Measurements from ENCODE around the gene OR1L6. TPM values are rescaled to one million over a fixed set of nuclear protein-coding genes. Genes with fewer than 3 reads are reported as not detected.

The OR1L6 gene
- total and polyA plus RNA-seq, 11 donors: not detected

DNA sequence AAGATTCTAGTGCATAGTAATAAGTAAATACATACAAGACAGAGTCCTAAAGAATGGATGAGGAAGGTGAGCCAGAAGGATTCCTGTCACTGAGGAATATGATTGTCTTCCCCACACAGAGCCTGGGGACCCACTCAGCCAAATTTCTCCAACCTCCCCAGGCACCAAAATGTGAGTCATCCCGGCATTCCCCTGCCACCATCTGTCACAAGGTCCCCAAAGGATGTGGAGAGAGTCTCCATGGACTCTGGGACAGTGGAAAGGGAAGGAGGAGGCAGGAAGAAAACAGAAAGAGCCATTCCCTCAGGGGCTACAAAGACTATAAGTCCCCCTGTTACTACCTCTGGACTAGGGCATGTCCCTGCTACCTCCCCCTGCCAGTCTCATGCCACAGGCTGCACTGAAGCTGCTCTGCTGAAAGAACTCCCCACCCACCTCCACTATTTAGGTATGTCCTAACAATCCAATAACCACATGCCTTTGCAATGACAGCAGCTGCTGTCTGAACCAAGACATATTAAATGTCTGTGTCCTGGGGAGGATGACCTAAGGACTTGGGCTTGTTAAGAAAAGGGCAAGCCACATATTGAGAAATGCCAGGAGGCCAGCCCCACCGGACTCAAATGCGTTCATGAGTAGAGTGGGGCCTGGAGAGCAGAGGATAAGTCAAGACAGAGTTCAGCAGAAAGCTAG is 36.0 kb downstream of the OR1L6 start:
- Histone ChIP-seq H3K36me3 (no peaks in the 10 kb centered on the region), H3K4me1 (no peaks in the 10 kb centered on the region), H3K9me3 (peaks cover 0 to 13% (median 0%) of the 10 kb centered on the region in 12 donors), H3K4me3 (no peak overlapping the region), H3K27me3 (no peaks in the 10 kb centered on the region), H3K27ac (no peak overlapping the region)
- 60 to 77% (median 67%) methylated on average over 3 of the region's 3 CpGs for WGBS, 4 donors
- TF ChIP-seq CTCF (IDR thresholded peaks at IDR 0.05): no peak
- TF ChIP-seq POLR2A (IDR thresholded peaks at IDR 0.05): no peak
- intact Hi-C loops (cut with DNase I): no loop called here
- ATAC-seq (no peak), DNase-seq (no peak)

- no peak for ATAC-seq
These were observed 37.1 kb downstream of the OR1L6 start for GRCh38 chr9:122779181-122779580.

DNA sequence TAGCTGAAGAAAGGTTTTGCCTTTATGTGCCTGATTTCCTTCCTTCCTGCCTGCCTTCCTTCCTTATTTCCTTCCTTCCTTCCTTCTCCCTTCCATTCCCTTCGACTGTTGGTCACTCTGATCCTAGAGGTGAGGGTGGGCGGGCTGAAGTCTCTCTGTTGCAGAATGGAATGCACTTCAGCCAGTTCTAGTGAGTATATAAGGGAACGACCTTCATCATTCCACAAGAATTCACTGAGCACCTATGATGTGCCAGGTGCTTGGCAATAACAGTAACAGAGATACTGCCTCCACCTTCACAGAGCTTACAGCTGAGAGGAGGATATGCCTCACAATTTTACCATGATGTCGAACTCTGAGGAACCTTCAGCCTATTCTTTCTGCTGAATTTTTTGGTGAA is 37.9 kb downstream of the OR1L6 start:
- intact Hi-C loops (cut with DNase I): no loop called here
- Histone ChIP-seq H3K9me3 (no peaks in the 10 kb centered on the region), H3K4me1 (no peaks in the 10 kb centered on the region), H3K27ac (no peak overlapping the region), H3K36me3 (no peaks in the 10 kb centered on the region), H3K4me3 (no peak overlapping the region), H3K27me3 (no peaks in the 10 kb centered on the region)
- 57 to 68% (median 65%) methylated on average over 4 of the region's 4 CpGs for WGBS, 4 donors
- DNase-seq: no peak
- no peak for ATAC-seq
- TF ChIP-seq POLR2A (IDR thresholded peaks at IDR 0.05) (no peak), CTCF (IDR thresholded peaks at IDR 0.05) (no peak)

More at GRCh38 chr9:122779181-122779580, 37.1 kb downstream of the OR1L6 start:
- Histone ChIP-seq H3K27ac (no peak overlapping the region), H3K4me1 (no peaks in the 10 kb centered on the region), H3K27me3 (no peaks in the 10 kb centered on the region), H3K4me3 (no peak overlapping the region), H3K36me3 (no peaks in the 10 kb centered on the region), H3K9me3 (peaks cover 0 to 2% (median 0%) of the 10 kb centered on the region in 12 donors)
- no peak for TF ChIP-seq CTCF (IDR thresholded peaks at IDR 0.05)
- no peak for TF ChIP-seq POLR2A (IDR thresholded peaks at IDR 0.05)
- DNase-seq: no peak
- intact Hi-C loops (cut with DNase I): no loop called here
- WGBS, 4 donors: 73 to 93% (median 79%) methylated on average over 3 of the region's 3 CpGs

- ATAC-seq (no peak), DNase-seq (no peak)
- Histone ChIP-seq H3K27me3 (no peaks in the 10 kb centered on the region), H3K4me1 (no peaks in the 10 kb centered on the region), H3K36me3 (no peaks in the 10 kb centered on the region), H3K4me3 (no peak overlapping the region), H3K9me3 (no peaks in the 10 kb centered on the region), H3K27ac (no peak overlapping the region)
- TF ChIP-seq CTCF (IDR thresholded peaks at IDR 0.05): no peak
- no peak for TF ChIP-seq POLR2A (IDR thresholded peaks at IDR 0.05)
- WGBS, 4 donors: 39 to 58% (median 51%) methylated on average over 3 of the region's 3 CpGs
- intact Hi-C loops (cut with DNase I): no loop called here
These were observed 39.6 kb downstream of the OR1L6 start for GRCh38 chr9:122781671-122782070.
